Colonic mucosa (tissue), 4 donors: ENCODE data around the gene CAMK1D. TPM values are rescaled to one million over a fixed set of nuclear protein-coding genes. Genes with fewer than 3 reads are reported as not detected.

Experiments used
- DNase-seq: peaks from one replicate; pipeline ENCODE4 v3.0.0-alpha.2; 2020
- H3K27ac ChIP-seq: fragments of 200-600 bp; one replicate; pipeline ENCODE4 v1.8.0; 2021
- H3K27me3 ChIP-seq: fragments of 200-600 bp; one replicate; pipeline ENCODE4 v1.8.0; 2021
- H3K36me3 ChIP-seq: fragments of 200-600 bp; one replicate; pipeline ENCODE4 v1.8.0; 2021
- H3K4me1 ChIP-seq: fragments of 200-600 bp; one replicate; pipeline ENCODE4 v1.8.0; 2021; ENCODE audit warnings: mild to moderate bottlenecking
- H3K4me3 ChIP-seq: fragments of 200-600 bp; one replicate; pipeline ENCODE4 v1.8.0; 2021
- H3K9ac ChIP-seq, 2 donors: one replicate each; pipeline ENCODE4 v1.7.0; 2013; ENCODE audit warnings: control low read depth in 2 of 2, low read depth in 2 of 2, low read length in 2 of 2
- H3K9me3 ChIP-seq: fragments of 200-600 bp; one replicate; pipeline ENCODE4 v1.8.0; 2021
- intact Hi-C: fragments of 100-400 bp; cut with DNase I; formaldehyde crosslinking; loops from one replicate; pipeline ENCODE4 v1.14.1; 2022
- total RNA-seq, 2 donors: library from RNA; stranded (reverse); fragmentation: NEBNext Ultra II Directional in 1 of 2; extraction: Animal tissue kit (Norgen Biotek cat#: 25700) in 1 of 2; gene quantifications; one replicate each; pipeline ENCODE4 v1.2.1, GENCODE V29; 2021
- TF ChIP-seq, protein P1 (sequence below): fragments of 200-600 bp; IDR thresholded peaks from one replicate; pipeline ENCODE4 v1.8.0; 2022; ENCODE audit warnings: antibody characterized with exemption, mild to moderate bottlenecking
- donor health status: healthy.
- donor health status: DM: no; HTN: no; CAD: no.
- donor health status: DM: no; HTN: no; CAD: no.

The CAMK1D gene
- total RNA-seq, 2 donors from 2014 or later, result 21.3 to 29.7 TPM

DNA sequence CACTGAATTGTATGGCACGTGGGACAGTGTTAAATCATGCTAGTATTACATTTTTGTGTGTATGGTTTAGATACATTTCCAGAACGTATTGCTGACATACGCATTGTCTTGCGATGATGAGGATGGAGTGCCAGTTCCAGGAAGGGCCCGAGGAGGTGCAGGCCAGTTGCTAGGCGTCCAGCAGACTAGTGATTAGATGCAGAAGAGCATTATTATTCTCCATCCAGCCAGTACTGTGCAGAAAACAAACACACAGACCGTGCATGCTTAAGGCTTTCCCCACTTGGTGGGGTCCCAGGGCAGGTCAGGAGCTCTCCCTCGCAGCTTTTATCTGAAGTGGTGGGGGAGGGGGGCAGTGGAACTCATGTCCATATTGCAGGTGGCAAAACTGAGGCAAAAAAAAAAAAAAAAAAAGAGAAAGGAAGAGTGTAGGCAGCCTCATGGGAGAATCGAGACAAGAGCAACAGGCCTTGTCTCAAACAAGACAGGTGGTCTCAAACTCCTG is 189.2 kb downstream of the CAMK1D start:
- H3K4me3 ChIP-seq, result no peak overlapping the region
- no peaks in the 10 kb centered on the region for H3K9me3 ChIP-seq
- no peaks in the 10 kb centered on the region for H3K27me3 ChIP-seq
- H3K4me1 ChIP-seq, result no peaks in the 10 kb centered on the region
- no peak for DNase-seq
- intact Hi-C loops, result no loop called here
- H3K36me3 ChIP-seq, result no peaks in the 10 kb centered on the region
- no peak overlapping the region for H3K9ac ChIP-seq
- TF ChIP-seq, protein P1, sequence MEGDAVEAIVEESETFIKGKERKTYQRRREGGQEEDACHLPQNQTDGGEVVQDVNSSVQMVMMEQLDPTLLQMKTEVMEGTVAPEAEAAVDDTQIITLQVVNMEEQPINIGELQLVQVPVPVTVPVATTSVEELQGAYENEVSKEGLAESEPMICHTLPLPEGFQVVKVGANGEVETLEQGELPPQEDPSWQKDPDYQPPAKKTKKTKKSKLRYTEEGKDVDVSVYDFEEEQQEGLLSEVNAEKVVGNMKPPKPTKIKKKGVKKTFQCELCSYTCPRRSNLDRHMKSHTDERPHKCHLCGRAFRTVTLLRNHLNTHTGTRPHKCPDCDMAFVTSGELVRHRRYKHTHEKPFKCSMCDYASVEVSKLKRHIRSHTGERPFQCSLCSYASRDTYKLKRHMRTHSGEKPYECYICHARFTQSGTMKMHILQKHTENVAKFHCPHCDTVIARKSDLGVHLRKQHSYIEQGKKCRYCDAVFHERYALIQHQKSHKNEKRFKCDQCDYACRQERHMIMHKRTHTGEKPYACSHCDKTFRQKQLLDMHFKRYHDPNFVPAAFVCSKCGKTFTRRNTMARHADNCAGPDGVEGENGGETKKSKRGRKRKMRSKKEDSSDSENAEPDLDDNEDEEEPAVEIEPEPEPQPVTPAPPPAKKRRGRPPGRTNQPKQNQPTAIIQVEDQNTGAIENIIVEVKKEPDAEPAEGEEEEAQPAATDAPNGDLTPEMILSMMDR, result no peak
- no peak overlapping the region for H3K27ac ChIP-seq

DNA sequence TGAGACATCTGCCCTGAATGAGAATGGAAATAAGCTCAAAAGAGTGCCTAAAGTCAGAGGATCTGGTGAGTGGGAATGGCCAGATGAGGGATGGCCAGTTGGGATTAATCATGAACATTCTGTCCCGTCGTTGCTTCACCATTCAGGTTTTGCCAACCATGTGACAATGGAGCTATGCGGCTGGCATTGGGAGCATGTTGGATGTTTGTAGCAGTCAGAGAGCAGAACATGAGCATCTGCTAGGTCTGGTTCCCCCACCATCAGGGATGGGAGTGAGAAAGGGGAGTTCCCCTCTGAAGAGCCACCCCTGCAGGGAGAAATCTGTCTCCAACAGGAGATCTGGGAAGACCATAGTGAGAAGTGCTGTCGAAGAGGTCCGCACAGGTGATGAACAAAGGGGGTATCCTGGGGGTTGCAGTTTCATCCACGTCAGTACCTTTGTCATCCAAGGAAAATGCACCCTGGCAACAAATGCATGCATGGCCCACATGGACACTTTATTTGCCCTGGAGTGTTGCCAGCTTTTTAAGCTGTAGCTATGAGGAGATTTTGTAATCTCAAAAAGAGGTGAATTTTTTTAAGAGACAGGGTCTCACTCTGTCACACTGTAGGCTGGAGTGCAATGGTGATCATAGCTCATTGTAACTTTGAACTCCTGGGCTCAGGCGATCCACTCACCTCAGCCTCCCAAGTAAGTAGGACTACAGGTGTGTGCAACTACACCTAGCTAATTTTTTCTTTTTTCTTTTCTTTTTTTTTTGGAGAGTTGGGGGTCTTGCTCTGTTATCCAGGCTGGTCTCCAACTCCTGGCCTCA is 190.2 kb downstream of the CAMK1D start:
- no peaks in the 10 kb centered on the region for H3K4me1 ChIP-seq
- no peak overlapping the region for H3K9ac ChIP-seq
- no peak for DNase-seq
- H3K9me3 ChIP-seq, result no peaks in the 10 kb centered on the region
- H3K27me3 ChIP-seq, result no peaks in the 10 kb centered on the region
- no peaks in the 10 kb centered on the region for H3K36me3 ChIP-seq
- no peak overlapping the region for H3K27ac ChIP-seq
- H3K4me3 ChIP-seq, result no peak overlapping the region
- TF ChIP-seq, protein P1, result no peak
- intact Hi-C loops, result no loop called here

DNA sequence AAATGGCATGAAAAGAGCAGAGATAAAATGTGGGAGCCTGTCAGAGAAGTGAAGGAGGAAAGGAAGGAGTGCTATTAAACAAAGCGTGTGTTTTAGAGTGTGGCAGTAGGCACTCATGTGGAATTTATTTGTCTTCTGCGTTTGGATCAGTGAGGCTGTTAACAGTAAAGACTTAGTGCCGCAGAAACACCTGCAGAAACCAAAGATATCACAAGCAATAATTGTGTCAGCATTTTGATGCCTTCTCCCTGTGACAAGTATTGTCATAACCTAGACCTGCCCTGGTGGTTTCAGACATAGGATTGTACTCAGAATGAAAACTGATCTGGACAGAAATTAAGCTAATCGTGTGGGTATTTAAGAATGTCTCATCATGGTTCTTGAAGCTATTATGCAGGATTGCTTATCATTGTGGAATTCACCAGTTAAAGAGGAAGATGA is 191.0 kb downstream of the CAMK1D start:
- no peaks in the 10 kb centered on the region for H3K9me3 ChIP-seq
- H3K4me1 ChIP-seq, result no peaks in the 10 kb centered on the region
- H3K27me3 ChIP-seq, result no peaks in the 10 kb centered on the region
- H3K9ac ChIP-seq, result no peak overlapping the region
- TF ChIP-seq, protein P1, result no peak
- H3K36me3 ChIP-seq, result no peaks in the 10 kb centered on the region
- no peak overlapping the region for H3K4me3 ChIP-seq
- no peak overlapping the region for H3K27ac ChIP-seq
- DNase-seq, result no peak
- intact Hi-C loops, result no loop called here

DNA sequence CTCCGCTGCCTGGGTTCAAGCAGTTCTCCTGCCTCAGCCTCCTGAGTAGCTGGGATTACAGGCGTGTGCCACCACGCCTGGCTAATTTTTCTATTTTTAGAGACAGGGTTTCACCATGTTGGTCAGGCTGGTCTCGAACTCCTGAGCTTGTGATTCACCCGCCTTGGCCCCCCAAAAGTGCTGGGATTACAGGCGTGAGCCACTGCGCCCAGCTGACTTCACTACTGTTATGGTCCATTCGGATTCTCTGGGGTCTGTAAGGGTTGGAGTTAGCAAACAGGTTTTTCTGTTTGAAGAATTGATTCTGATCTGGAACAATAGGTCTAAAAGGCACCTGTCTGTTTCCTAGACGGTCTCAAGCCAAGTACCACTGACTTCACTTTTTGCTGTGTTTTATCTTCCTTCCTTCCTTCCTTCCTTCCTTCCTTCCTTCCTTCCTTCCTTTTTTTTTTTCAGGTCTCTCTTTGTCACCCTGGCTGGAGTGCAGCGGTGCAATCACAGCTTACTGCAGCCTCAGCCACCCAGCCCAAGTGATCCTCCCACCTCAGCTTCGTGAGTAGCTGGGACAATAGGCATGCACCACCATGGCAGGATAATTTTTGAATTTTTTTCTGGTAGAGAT is 192.2 kb downstream of the CAMK1D start:
- TF ChIP-seq, protein P1, result no peak
- no peak overlapping the region for H3K27ac ChIP-seq
- H3K4me3 ChIP-seq, result no peak overlapping the region
- H3K9me3 ChIP-seq, result no peaks in the 10 kb centered on the region
- H3K27me3 ChIP-seq, result no peaks in the 10 kb centered on the region
- no peak overlapping the region for H3K9ac ChIP-seq
- no peaks in the 10 kb centered on the region for H3K36me3 ChIP-seq
- no peaks in the 10 kb centered on the region for H3K4me1 ChIP-seq
- intact Hi-C loops, result no loop called here
- no peak for DNase-seq

DNA sequence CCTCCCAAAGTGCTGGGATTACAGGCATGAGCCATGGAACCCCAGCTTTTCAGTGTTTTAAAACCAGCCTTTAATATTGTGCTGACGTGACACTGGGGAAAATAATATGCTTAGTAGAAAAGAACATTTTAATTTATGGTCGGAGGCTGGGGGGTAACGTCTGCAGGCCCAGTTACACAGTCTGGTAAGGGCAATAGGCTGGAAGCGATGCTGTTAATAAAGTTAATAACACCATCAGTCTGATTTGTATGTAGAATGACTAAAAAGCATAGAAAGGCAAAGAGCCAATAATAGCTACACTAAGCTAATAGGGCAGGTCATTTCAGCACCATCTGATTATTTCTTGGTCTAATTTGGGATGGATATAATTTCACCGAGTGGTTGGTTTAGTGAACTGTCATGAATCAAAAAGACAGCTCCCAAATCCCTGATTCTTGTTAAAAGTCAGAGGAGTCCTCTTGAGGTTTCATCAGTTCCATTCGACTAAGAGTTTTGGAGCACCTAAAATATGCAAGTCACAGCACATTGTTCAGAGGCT is 192.9 kb downstream of the CAMK1D start:
- intact Hi-C loops, result no loop called here
- no peaks in the 10 kb centered on the region for H3K27me3 ChIP-seq
- H3K9ac ChIP-seq, result no peak overlapping the region
- TF ChIP-seq, protein P1, result no peak
- no peaks in the 10 kb centered on the region for H3K36me3 ChIP-seq
- no peak overlapping the region for H3K27ac ChIP-seq
- no peak overlapping the region for H3K4me3 ChIP-seq
- no peaks in the 10 kb centered on the region for H3K9me3 ChIP-seq
- H3K4me1 ChIP-seq, result no peaks in the 10 kb centered on the region
- no peak for DNase-seq
